Gastrocnemius medialis (tissue), 4 donors: Measurements from ENCODE around the gene COQ2.

Source experiments
- POLR2A ChIP-seq, 2 donors: fragments of 450-650 bp; IDR thresholded peaks; one replicate each; pipeline ENCODE4 v1.6.1; 2017; ENCODE audit warnings: antibody characterized with exemption in 2 of 2, mild to moderate bottlenecking in 2 of 2, moderate library complexity in 2 of 2
- TF ChIP-seq, protein P1 (sequence below), 5 experiments: fragments of 450-650 bp in 3 of 5; fragments of 200-600 bp in 2 of 5; sonication (generic) in 2 of 5; IDR thresholded peaks in 4 of 5; conservative IDR thresholded peaks in 1 of 5; 1 replicate in 4 of 5; 2 replicates in 1 of 5; pipeline ENCODE4 v1.5.1; 2016 to 2019; ENCODE audit warnings: antibody characterized with exemption in 5 of 5, mild to moderate bottlenecking in 3 of 5, moderate library complexity in 3 of 5

DNA sequence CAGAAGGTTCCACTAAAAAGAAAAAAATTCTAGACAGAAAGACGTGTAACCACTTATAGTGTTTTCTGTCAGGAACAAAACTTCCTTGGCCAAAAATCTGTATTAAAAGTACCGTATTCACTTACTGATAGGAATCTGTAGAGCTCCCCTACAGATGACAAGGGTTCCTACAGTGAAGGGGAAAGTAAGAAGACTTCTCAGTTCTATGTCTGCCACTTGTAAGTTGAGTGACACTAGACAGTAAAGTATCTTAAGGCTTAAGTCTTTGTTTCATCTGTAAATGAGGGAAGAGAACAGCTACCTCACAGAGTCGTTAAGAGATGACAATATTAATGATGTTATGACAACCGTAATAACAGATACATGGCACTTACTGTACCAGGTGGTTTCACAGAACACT lies 3.3 kb downstream of the COQ2 start:
- TF ChIP-seq, protein P1, sequence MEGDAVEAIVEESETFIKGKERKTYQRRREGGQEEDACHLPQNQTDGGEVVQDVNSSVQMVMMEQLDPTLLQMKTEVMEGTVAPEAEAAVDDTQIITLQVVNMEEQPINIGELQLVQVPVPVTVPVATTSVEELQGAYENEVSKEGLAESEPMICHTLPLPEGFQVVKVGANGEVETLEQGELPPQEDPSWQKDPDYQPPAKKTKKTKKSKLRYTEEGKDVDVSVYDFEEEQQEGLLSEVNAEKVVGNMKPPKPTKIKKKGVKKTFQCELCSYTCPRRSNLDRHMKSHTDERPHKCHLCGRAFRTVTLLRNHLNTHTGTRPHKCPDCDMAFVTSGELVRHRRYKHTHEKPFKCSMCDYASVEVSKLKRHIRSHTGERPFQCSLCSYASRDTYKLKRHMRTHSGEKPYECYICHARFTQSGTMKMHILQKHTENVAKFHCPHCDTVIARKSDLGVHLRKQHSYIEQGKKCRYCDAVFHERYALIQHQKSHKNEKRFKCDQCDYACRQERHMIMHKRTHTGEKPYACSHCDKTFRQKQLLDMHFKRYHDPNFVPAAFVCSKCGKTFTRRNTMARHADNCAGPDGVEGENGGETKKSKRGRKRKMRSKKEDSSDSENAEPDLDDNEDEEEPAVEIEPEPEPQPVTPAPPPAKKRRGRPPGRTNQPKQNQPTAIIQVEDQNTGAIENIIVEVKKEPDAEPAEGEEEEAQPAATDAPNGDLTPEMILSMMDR (IDR thresholded peaks at IDR 0.05 in 4 of 5, conservative IDR thresholded peaks at IDR 0.05 in 1 of 5), result no peak
- TF ChIP-seq POLR2A (IDR thresholded peaks at IDR 0.05), result no peak
